Naive thymus-derived CD4-positive, alpha-beta T cell (primary cell): ENCODE results near the gene UBTD2. TPM values are rescaled to one million over a fixed set of nuclear protein-coding genes. Genes with fewer than 3 reads are reported as not detected.

Source experiments
- ATAC-seq: fragments of 150-1000 bp; cut with Tn5 transposase; 2 replicates; pipeline ENCODE4 v1.10.0; 2021; ENCODE audit warnings: mild to moderate bottlenecking, moderate library complexity
- CTCF ChIA-PET: fragments of 350-600 bp; sonication (Branson Sonifier 250); formaldehyde crosslinking; loops from one replicate; lab custom pipeline; 2021; ENCODE audit warnings: antibody characterized with exemption; lab: Charles Lee
- POLR2A ChIA-PET: fragments of 350-600 bp; sonication (Branson Sonifier 250); formaldehyde crosslinking; loops from one replicate; lab custom pipeline; 2021; ENCODE audit warnings: antibody characterized with exemption, inconsistent platforms; lab: Charles Lee
- DNase-seq, 9 donors: peaks; one replicate each; pipeline versions ENCODE4 v3.0.0 to v3.0.0-alpha.2; 2020 to 2022; ENCODE audit warnings: mixed read lengths in 1 of 9
- H3K27ac ChIP-seq: one replicate; pipeline ENCODE4 v1.7.0; 2013; ENCODE audit warnings: mild to moderate bottlenecking, low read depth, low read length, moderate library complexity
- H3K27me3 ChIP-seq, 2 donors: one replicate each; pipeline ENCODE4 v1.7.0; 2013; ENCODE audit warnings: low read length in 2 of 2, mild to moderate bottlenecking in 2 of 2, moderate library complexity in 2 of 2; ENCODE audit not compliant: control insufficient read depth in 2 of 2, insufficient read depth in 2 of 2
- H3K36me3 ChIP-seq, 3 experiments: 1 replicate in 2 of 3; 2 replicates in 1 of 3; pipeline ENCODE4 v1.7.0; 2013; ENCODE audit warnings: low read length in 3 of 3, mild to moderate bottlenecking in 3 of 3, moderate library complexity in 1 of 3; ENCODE audit not compliant: insufficient read depth in 3 of 3, control insufficient read depth in 2 of 3
- H3K4me1 ChIP-seq, 2 donors: one replicate each; pipeline ENCODE4 v1.7.0; 2013; ENCODE audit warnings: low read length in 2 of 2, mild to moderate bottlenecking in 2 of 2, moderate library complexity in 1 of 2; ENCODE audit not compliant: control insufficient read depth in 2 of 2, insufficient read depth in 2 of 2
- H3K4me3 ChIP-seq: 2 replicates; pipeline ENCODE4 v1.7.0; 2013; ENCODE audit warnings: mild to moderate bottlenecking, low read length
- H3K9me3 ChIP-seq, 3 experiments: 1 replicate in 2 of 3; 2 replicates in 1 of 3; pipeline ENCODE4 v1.7.0; 2013; ENCODE audit warnings: low read length in 3 of 3; ENCODE audit not compliant: control insufficient read depth in 2 of 3
- H3K27ac Mint-ChIP-seq, 9 donors: one replicate each; pipeline ENCODE4 v1.8.0; 2020 to 2022; ENCODE audit warnings: mixed read lengths in 9 of 9, mild to moderate bottlenecking in 8 of 9, moderate library complexity in 5 of 9, inconsistent platforms in 2 of 9
- H3K27me3 Mint-ChIP-seq, 5 donors: one replicate each; pipeline ENCODE4 v1.8.0; 2021 to 2022; ENCODE audit warnings: mixed read lengths in 5 of 5, mild to moderate bottlenecking in 1 of 5
- H3K36me3 Mint-ChIP-seq, 5 donors: one replicate each; pipeline ENCODE4 v1.8.0; 2020 to 2022; ENCODE audit warnings: mixed read lengths in 5 of 5, mild to moderate bottlenecking in 3 of 5, inconsistent platforms in 1 of 5
- H3K4me1 Mint-ChIP-seq, 7 donors: one replicate each; pipeline ENCODE4 v1.8.0; 2020 to 2022; ENCODE audit warnings: mixed read lengths in 7 of 7, mild to moderate bottlenecking in 3 of 7, inconsistent platforms in 1 of 7
- H3K4me3 Mint-ChIP-seq, 10 donors: one replicate each; pipeline ENCODE4 v1.8.0; 2020 to 2022; ENCODE audit warnings: mild to moderate bottlenecking in 10 of 10, mixed read lengths in 10 of 10, moderate library complexity in 6 of 10, inconsistent platforms in 2 of 10
- H3K9me3 Mint-ChIP-seq, 11 donors: one replicate each; pipeline ENCODE4 v1.8.0; 2020 to 2022; ENCODE audit warnings: mixed read lengths in 11 of 11, mild to moderate bottlenecking in 4 of 11, inconsistent platforms in 1 of 11, moderate library complexity in 1 of 11
- intact Hi-C, 2 donors: fragments of 100-400 bp; cut with micrococcal nuclease; formaldehyde crosslinking; loops; one replicate each; pipeline ENCODE4 v1.15.1; 2023
- polyA plus RNA-seq, 2 donors: library from polyadenylated mRNA; unstranded; fragments of 300-500 nt; fragmentation: Illumina TruSeq; gene quantifications; one replicate each; pipeline ENCODE4 v1.2.3, GENCODE V29; 2021
- total RNA-seq, 6 experiments: library from RNA in 5 of 6; stranded (reverse) in 5 of 6; gene quantifications; 1 replicate in 5 of 6; 2 replicates in 1 of 6; pipeline ENCODE4 v1.2.3 and lab custom pipeline; 2021 to 2026

UBTD2 gene
- total and polyA plus RNA-seq, 7 experiments from 2014 or later: 2.3 to 8.3 (median 4.0) TPM

GRCh38 chr5:172245703-172246125 is 37.9 kb downstream of the UBTD2 start:
- no peaks in the 10 kb centered on the region for H3K4me1 ChIP-seq
- H3K9me3 ChIP-seq: peaks cover 0 to 3% (median 0%) of the 10 kb centered on the region in 3 experiments
- intact Hi-C loops: no loop called here
- no peak overlapping the region for H3K27ac Mint-ChIP-seq
- peaks cover 0 to 20% (median 9%) of the 10 kb centered on the region in 7 donors for H3K4me1 Mint-ChIP-seq
- no peaks in the 10 kb centered on the region for H3K27me3 ChIP-seq
- H3K4me3 Mint-ChIP-seq: no peak overlapping the region
- no peak overlapping the region for H3K4me3 ChIP-seq
- peaks cover 9 to 41% (median 28%) of the 10 kb centered on the region in 5 donors for H3K36me3 Mint-ChIP-seq
- peaks cover 0 to 28% (median 8%) of the 10 kb centered on the region in 11 donors for H3K9me3 Mint-ChIP-seq
- no peak for ATAC-seq
- POLR2A ChIA-PET: interaction anchor here (0.6 kb wide), 1 partner anchor 41 kb away, joined by 3 read pairs; no protein-coding TSS in a partner anchor
- H3K36me3 ChIP-seq: no peaks in the 10 kb centered on the region
- H3K27ac ChIP-seq: no peak overlapping the region
- CTCF ChIA-PET: interaction anchor here (1.1 kb wide), 1 partner anchor 762 kb away, joined by 5 read pairs; no protein-coding TSS in a partner anchor
- DNase-seq: no peak
- no peaks in the 10 kb centered on the region for H3K27me3 Mint-ChIP-seq

DNA sequence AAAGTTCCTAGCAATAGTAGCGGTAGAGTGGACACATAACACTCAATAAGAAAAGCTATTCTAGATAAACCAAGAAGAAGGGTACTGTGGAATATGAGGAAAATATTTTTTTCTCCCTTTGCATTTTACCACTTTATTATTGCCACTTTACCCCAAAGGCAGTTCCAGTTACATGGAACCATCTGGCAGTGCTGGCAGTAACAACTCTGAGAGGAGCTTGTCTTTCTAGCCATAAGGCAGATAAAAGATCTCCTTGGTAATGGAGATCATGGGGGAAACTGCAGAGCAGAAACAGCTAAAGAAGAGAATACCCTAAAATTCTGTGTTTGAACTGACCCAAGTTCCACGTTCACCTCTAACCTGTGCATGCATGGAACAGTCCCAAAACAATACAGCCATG is 38.5 kb downstream of the UBTD2 start:
- no peak overlapping the region for H3K27ac ChIP-seq
- ATAC-seq (no peak), DNase-seq (no peak)
- Mint-ChIP-seq H3K27ac (no peak overlapping the region), H3K36me3 (peaks cover 9 to 38% (median 25%) of the 10 kb centered on the region in 5 donors), H3K4me3 (no peak overlapping the region), H3K27me3 (no peaks in the 10 kb centered on the region), H3K9me3 (peaks cover 0 to 21% (median 5%) of the 10 kb centered on the region in 11 donors), H3K4me1 (peaks cover 3 to 20% (median 9%) of the 10 kb centered on the region in 7 donors)
- no peaks in the 10 kb centered on the region for H3K27me3 ChIP-seq
- H3K36me3 ChIP-seq: no peaks in the 10 kb centered on the region
- H3K4me3 ChIP-seq: no peak overlapping the region
- no peaks in the 10 kb centered on the region for H3K9me3 ChIP-seq
- CTCF ChIA-PET: interaction anchor here (1.1 kb wide), 1 partner anchor 761 kb away, joined by 5 read pairs; no protein-coding TSS in a partner anchor
- intact Hi-C loops: no loop called here
- H3K4me1 ChIP-seq: no peaks in the 10 kb centered on the region
- POLR2A ChIA-PET: interaction anchor here (0.6 kb wide), 1 partner anchor 41 kb away, joined by 3 read pairs; no protein-coding TSS in a partner anchor

- no peak overlapping the region for H3K4me3 Mint-ChIP-seq
- no peak overlapping the region for H3K27ac ChIP-seq
These were observed 40.3 kb downstream of the UBTD2 start for GRCh38 chr5:172243302-172243701.

GRCh38 chr5:172238334-172238733 is 45.2 kb downstream of the UBTD2 start:
- ATAC-seq (no peak), DNase-seq (no peak)
- no peaks in the 10 kb centered on the region for H3K27me3 ChIP-seq
- peaks cover 30 to 53% (median 44%) of the 10 kb centered on the region in 7 donors for H3K4me1 Mint-ChIP-seq
- H3K4me3 Mint-ChIP-seq: peak overlapping the region in 3 of 10 donors; percentile 10 to 73 (median 11)
- POLR2A ChIA-PET: no interaction called here
- no peaks in the 10 kb centered on the region for H3K27me3 Mint-ChIP-seq
- no peak overlapping the region for H3K27ac ChIP-seq
- no peaks in the 10 kb centered on the region for H3K9me3 ChIP-seq
- CTCF ChIA-PET: no interaction called here
- H3K4me1 ChIP-seq: peaks cover 7 to 13% of the 10 kb centered on the region in 2 donors
- peak overlapping the region in 4 of 9 donors; percentile 2 to 35 (median 30) for H3K27ac Mint-ChIP-seq
- H3K36me3 Mint-ChIP-seq: peaks cover 0 to 21% (median 19%) of the 10 kb centered on the region in 5 donors
- H3K36me3 ChIP-seq: peaks cover 0 to 3% (median 0%) of the 10 kb centered on the region in 3 experiments
- no peak overlapping the region for H3K4me3 ChIP-seq
- intact Hi-C loops: no loop called here
- peaks cover 0 to 4% (median 0%) of the 10 kb centered on the region in 11 donors for H3K9me3 Mint-ChIP-seq

More at GRCh38 chr5:172243302-172243701, 40.3 kb downstream of the UBTD2 start:
- peaks cover 4 to 28% (median 18%) of the 10 kb centered on the region in 5 donors for H3K36me3 Mint-ChIP-seq
- intact Hi-C loops: no loop called here
- ATAC-seq (no peak), DNase-seq (no peak)
- POLR2A ChIA-PET: no interaction called here
- CTCF ChIA-PET: interaction anchor here (0.7 kb wide), 1 partner anchor 26 kb away, joined by 4 read pairs; no protein-coding TSS in a partner anchor
- H3K27ac Mint-ChIP-seq: no peak overlapping the region
- no peak overlapping the region for H3K4me3 ChIP-seq
- H3K27me3 Mint-ChIP-seq: no peaks in the 10 kb centered on the region
- H3K9me3 ChIP-seq: no peaks in the 10 kb centered on the region
- H3K36me3 ChIP-seq: no peaks in the 10 kb centered on the region
- H3K27me3 ChIP-seq: no peaks in the 10 kb centered on the region
- peaks cover 15 to 25% (median 24%) of the 10 kb centered on the region in 7 donors for H3K4me1 Mint-ChIP-seq
- H3K4me1 ChIP-seq: peaks cover under 1 to 8% of the 10 kb centered on the region in 2 donors
- H3K9me3 Mint-ChIP-seq: peaks cover 0 to 6% (median 0%) of the 10 kb centered on the region in 11 donors

DNA sequence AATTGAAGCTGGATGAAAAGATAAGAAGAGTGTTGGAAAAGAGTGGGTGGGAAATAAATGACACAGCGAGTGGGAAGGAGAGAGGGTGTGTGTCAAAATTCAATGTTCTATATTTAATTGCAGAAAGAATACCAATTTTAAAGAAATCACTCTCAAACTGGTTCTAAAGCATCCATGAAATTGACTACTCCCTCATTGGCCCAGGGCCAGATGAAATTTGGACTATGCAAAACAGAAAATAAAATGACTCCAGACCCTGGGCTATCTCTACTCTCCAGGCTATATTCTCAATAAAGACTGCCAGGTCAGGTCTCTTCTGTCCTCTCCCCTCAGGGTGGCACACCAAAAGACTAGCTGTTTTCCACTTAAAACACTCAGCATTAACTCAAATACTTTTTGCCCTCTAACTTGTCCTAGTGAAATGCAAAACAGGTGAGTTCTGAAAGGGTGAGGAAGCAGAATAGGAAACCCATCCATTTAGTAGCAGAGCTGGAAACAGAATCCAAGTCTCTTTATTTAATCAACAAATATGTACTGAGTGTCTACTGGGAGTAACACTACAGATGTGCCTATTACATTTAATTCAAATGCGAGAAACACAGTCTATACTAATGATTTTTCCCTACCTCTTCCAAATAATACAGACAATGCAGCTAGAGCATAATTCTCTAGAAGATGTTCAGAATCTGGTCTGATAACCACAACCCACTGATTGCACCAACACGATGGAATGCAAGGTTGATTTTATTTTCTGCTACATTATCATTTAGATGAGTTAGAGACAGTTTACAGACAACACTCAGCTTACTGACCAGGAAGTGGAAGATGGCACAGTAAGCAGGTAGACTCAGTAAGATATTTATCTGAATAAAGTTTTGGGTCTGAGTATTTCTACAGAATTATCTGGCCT is 47.5 kb downstream of the UBTD2 start:
- H3K9me3 Mint-ChIP-seq: no peaks in the 10 kb centered on the region
- intact Hi-C loops: no loop called here
- no peak overlapping the region for H3K27ac ChIP-seq
- ChIA-PET POLR2A (no interaction called here), CTCF (interaction anchor here (0.6 kb wide), 1 partner anchor 127 kb away, joined by 4 read pairs; no protein-coding TSS in a partner anchor)
- H3K36me3 Mint-ChIP-seq: peaks cover 0 to 23% (median 15%) of the 10 kb centered on the region in 5 donors
- H3K9me3 ChIP-seq: no peaks in the 10 kb centered on the region
- H3K4me3 Mint-ChIP-seq: no peak overlapping the region
- H3K4me3 ChIP-seq: no peak overlapping the region
- peaks cover 7 to 13% of the 10 kb centered on the region in 2 donors for H3K4me1 ChIP-seq
- peaks cover 26 to 49% (median 43%) of the 10 kb centered on the region in 7 donors for H3K4me1 Mint-ChIP-seq
- H3K27me3 Mint-ChIP-seq: no peaks in the 10 kb centered on the region
- H3K27me3 ChIP-seq: no peaks in the 10 kb centered on the region
- ATAC-seq (no peak), DNase-seq (no peak)
- H3K36me3 ChIP-seq: peaks cover 0 to 15% (median 0%) of the 10 kb centered on the region in 3 experiments
- peak overlapping the region in 5 of 9 donors; percentile 4 to 49 (median 14) for H3K27ac Mint-ChIP-seq

DNA sequence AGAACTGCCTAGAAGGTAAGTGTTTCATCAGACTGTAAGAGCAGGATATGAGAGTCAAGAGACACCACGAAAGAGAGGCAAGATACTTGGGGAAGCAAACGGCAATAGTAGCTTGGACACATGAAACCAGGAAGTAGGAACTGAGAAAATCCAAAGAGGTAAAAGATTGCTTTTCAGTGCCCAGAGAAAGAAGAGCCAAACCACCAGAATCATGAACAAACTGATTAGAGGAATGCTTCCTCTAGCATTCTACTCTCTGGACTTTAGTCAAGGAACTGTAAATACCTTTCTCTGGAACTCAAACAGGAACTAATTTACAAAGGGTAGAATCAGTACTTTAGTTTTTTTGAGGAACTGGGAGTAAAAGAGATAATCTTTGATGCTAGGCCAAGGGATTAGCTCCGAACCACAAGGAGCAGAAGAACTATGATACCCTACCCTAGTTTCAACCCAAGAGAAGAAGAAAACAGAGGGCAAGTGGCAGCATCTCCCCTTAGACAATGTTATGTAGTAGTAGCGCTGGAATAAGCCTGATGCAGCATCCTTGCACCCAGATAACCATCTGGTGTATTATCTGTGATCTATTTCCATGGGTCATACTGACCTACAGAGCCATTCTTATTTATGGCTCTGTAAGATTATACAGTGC is 48.3 kb downstream of the UBTD2 start:
- ATAC-seq (no peak), DNase-seq (no peak)
- Histone ChIP-seq H3K36me3 (peaks cover 0 to 15% (median 0%) of the 10 kb centered on the region in 3 experiments), H3K4me3 (no peak overlapping the region), H3K27ac (no peak overlapping the region), H3K27me3 (no peaks in the 10 kb centered on the region), H3K4me1 (peaks cover 7 to 13% of the 10 kb centered on the region in 2 donors), H3K9me3 (no peaks in the 10 kb centered on the region)
- intact Hi-C loops: no loop called here
- peak overlapping the region in 1 of 10 donors; percentile 5 for H3K4me3 Mint-ChIP-seq
- no peaks in the 10 kb centered on the region for H3K27me3 Mint-ChIP-seq
- peaks cover 0 to 28% (median 17%) of the 10 kb centered on the region in 5 donors for H3K36me3 Mint-ChIP-seq
- ChIA-PET POLR2A (no interaction called here), CTCF (no interaction called here)
- H3K4me1 Mint-ChIP-seq: peaks cover 26 to 49% (median 43%) of the 10 kb centered on the region in 7 donors
- peak overlapping the region in 4 of 9 donors; percentile 10 to 31 (median 20) for H3K27ac Mint-ChIP-seq
- no peaks in the 10 kb centered on the region for H3K9me3 Mint-ChIP-seq
